ENCODE data around the gene CLCA4.

CLCA4 gene

GRCh38 chr1:86619313-86619712 lies 72.4 kb downstream of the CLCA4 start:
- no peak for DNase-seq

- DNase-seq = no peak
Observed at GRCh38 chr1:86621286-86621685, 74.4 kb downstream of the CLCA4 start.
